Stimulated activated CD4-positive, alpha-beta T cell treated with anti-CD3 and anti-CD28 coated beads, Interleukin-1b, Interleukin-23, amount 100 ng/mL, for 48 hours (primary cell): ENCODE results near the gene OPHN1.
"Not testable (repeated sequence)": the region's sequence is repeated elsewhere in the genome, so short reads cannot be mapped to it uniquely, and the experiment has no call there.

ENCODE experiments used
- DNase-seq: peaks from one replicate; pipeline ENCODE4 v3.0.0-alpha.2; 2020

Gene OPHN1

GRCh38 chrX:68354879-68355628 is 78.2 kb downstream of the OPHN1 start:
- DNase-seq = no peak

GRCh38 chrX:68345025-68345424 is 88.3 kb downstream of the OPHN1 start:
- no peak for DNase-seq

GRCh38 chrX:68343551-68343950 is 89.7 kb downstream of the OPHN1 start:
- no peak for DNase-seq

- DNase-seq = no peak
Observed at GRCh38 chrX:68332201-68332731, 101.0 kb downstream of the OPHN1 start.

GRCh38 chrX:68326841-68327240 is 106.5 kb downstream of the OPHN1 start:
- not testable (repeated sequence) for DNase-seq

GRCh38 chrX:68307769-68308168 is 125.5 kb downstream of the OPHN1 start:
- DNase-seq = no peak

GRCh38 chrX:68304602-68305001 is 128.7 kb downstream of the OPHN1 start:
- no peak for DNase-seq

GRCh38 chrX:68299898-68300297 is 133.4 kb downstream of the OPHN1 start:
- no peak for DNase-seq

- no peak for DNase-seq
Observed at GRCh38 chrX:68292471-68292870, 140.8 kb downstream of the OPHN1 start.

- no peak for DNase-seq
Observed at GRCh38 chrX:68288127-68288526, 145.2 kb downstream of the OPHN1 start.

- DNase-seq = no peak
Observed at GRCh38 chrX:68287419-68287818, 145.9 kb downstream of the OPHN1 start.

- DNase-seq = no peak
Observed at GRCh38 chrX:68286980-68287379, 146.3 kb downstream of the OPHN1 start.

GRCh38 chrX:68286076-68286475 is 147.2 kb downstream of the OPHN1 start:
- DNase-seq = no peak

GRCh38 chrX:68284281-68284904 is 148.9 kb downstream of the OPHN1 start:
- DNase-seq = no peak

- DNase-seq = no peak
Observed at GRCh38 chrX:68273887-68274286, 159.4 kb downstream of the OPHN1 start.

GRCh38 chrX:68264793-68265192 is 168.5 kb downstream of the OPHN1 start:
- DNase-seq = not testable (repeated sequence)

- DNase-seq = no peak
Observed at GRCh38 chrX:68261060-68261672, 172.1 kb downstream of the OPHN1 start.

- DNase-seq = no peak
Observed at GRCh38 chrX:68256990-68257389, 176.3 kb downstream of the OPHN1 start.

- no peak for DNase-seq
Observed at GRCh38 chrX:68254738-68255645, 178.3 kb downstream of the OPHN1 start.

- DNase-seq = no peak
Observed at GRCh38 chrX:68252664-68253063, 180.6 kb downstream of the OPHN1 start.

GRCh38 chrX:68249903-68250302 is 183.4 kb downstream of the OPHN1 start:
- no peak for DNase-seq

GRCh38 chrX:68249401-68249831 is 183.9 kb downstream of the OPHN1 start:
- DNase-seq = no peak

- DNase-seq = no peak
Observed at GRCh38 chrX:68238568-68238967, 194.7 kb downstream of the OPHN1 start.
